Naive thymus-derived CD4-positive, alpha-beta T cell (primary cell): ENCODE data around the gene CDK5RAP2. TPM values are rescaled to one million over a fixed set of nuclear protein-coding genes. Genes with fewer than 3 reads are reported as not detected.

Experiments used
- ATAC-seq: fragments of 150-1000 bp; cut with Tn5 transposase; 2 replicates; pipeline ENCODE4 v1.10.0; 2021; ENCODE audit warnings: mild to moderate bottlenecking, moderate library complexity
- CTCF ChIA-PET: fragments of 350-600 bp; sonication (Branson Sonifier 250); formaldehyde crosslinking; loops from one replicate; lab custom pipeline; 2021; ENCODE audit warnings: antibody characterized with exemption; lab: Charles Lee
- POLR2A ChIA-PET: fragments of 350-600 bp; sonication (Branson Sonifier 250); formaldehyde crosslinking; loops from one replicate; lab custom pipeline; 2021; ENCODE audit warnings: antibody characterized with exemption, inconsistent platforms; lab: Charles Lee
- DNase-seq, 9 donors: peaks; one replicate each; pipeline versions ENCODE4 v3.0.0 to v3.0.0-alpha.2; 2020 to 2022; ENCODE audit warnings: mixed read lengths in 1 of 9
- H3K27ac ChIP-seq: one replicate; pipeline ENCODE4 v1.7.0; 2013; ENCODE audit warnings: mild to moderate bottlenecking, low read depth, low read length, moderate library complexity
- H3K27me3 ChIP-seq, 2 donors: one replicate each; pipeline ENCODE4 v1.7.0; 2013; ENCODE audit warnings: low read length in 2 of 2, mild to moderate bottlenecking in 2 of 2, moderate library complexity in 2 of 2; ENCODE audit not compliant: control insufficient read depth in 2 of 2, insufficient read depth in 2 of 2
- H3K36me3 ChIP-seq, 3 experiments: 1 replicate in 2 of 3; 2 replicates in 1 of 3; pipeline ENCODE4 v1.7.0; 2013; ENCODE audit warnings: low read length in 3 of 3, mild to moderate bottlenecking in 3 of 3, moderate library complexity in 1 of 3; ENCODE audit not compliant: insufficient read depth in 3 of 3, control insufficient read depth in 2 of 3
- H3K4me1 ChIP-seq, 2 donors: one replicate each; pipeline ENCODE4 v1.7.0; 2013; ENCODE audit warnings: low read length in 2 of 2, mild to moderate bottlenecking in 2 of 2, moderate library complexity in 1 of 2; ENCODE audit not compliant: control insufficient read depth in 2 of 2, insufficient read depth in 2 of 2
- H3K4me3 ChIP-seq: 2 replicates; pipeline ENCODE4 v1.7.0; 2013; ENCODE audit warnings: mild to moderate bottlenecking, low read length
- H3K9me3 ChIP-seq, 3 experiments: 1 replicate in 2 of 3; 2 replicates in 1 of 3; pipeline ENCODE4 v1.7.0; 2013; ENCODE audit warnings: low read length in 3 of 3; ENCODE audit not compliant: control insufficient read depth in 2 of 3
- H3K27ac Mint-ChIP-seq, 9 donors: one replicate each; pipeline ENCODE4 v1.8.0; 2020 to 2022; ENCODE audit warnings: mixed read lengths in 9 of 9, mild to moderate bottlenecking in 8 of 9, moderate library complexity in 5 of 9, inconsistent platforms in 2 of 9
- H3K27me3 Mint-ChIP-seq, 5 donors: one replicate each; pipeline ENCODE4 v1.8.0; 2021 to 2022; ENCODE audit warnings: mixed read lengths in 5 of 5, mild to moderate bottlenecking in 1 of 5
- H3K36me3 Mint-ChIP-seq, 5 donors: one replicate each; pipeline ENCODE4 v1.8.0; 2020 to 2022; ENCODE audit warnings: mixed read lengths in 5 of 5, mild to moderate bottlenecking in 3 of 5, inconsistent platforms in 1 of 5
- H3K4me1 Mint-ChIP-seq, 7 donors: one replicate each; pipeline ENCODE4 v1.8.0; 2020 to 2022; ENCODE audit warnings: mixed read lengths in 7 of 7, mild to moderate bottlenecking in 3 of 7, inconsistent platforms in 1 of 7
- H3K4me3 Mint-ChIP-seq, 10 donors: one replicate each; pipeline ENCODE4 v1.8.0; 2020 to 2022; ENCODE audit warnings: mild to moderate bottlenecking in 10 of 10, mixed read lengths in 10 of 10, moderate library complexity in 6 of 10, inconsistent platforms in 2 of 10
- H3K9me3 Mint-ChIP-seq, 11 donors: one replicate each; pipeline ENCODE4 v1.8.0; 2020 to 2022; ENCODE audit warnings: mixed read lengths in 11 of 11, mild to moderate bottlenecking in 4 of 11, inconsistent platforms in 1 of 11, moderate library complexity in 1 of 11
- intact Hi-C, 2 donors: fragments of 100-400 bp; cut with micrococcal nuclease; formaldehyde crosslinking; loops; one replicate each; pipeline ENCODE4 v1.15.1; 2023
- polyA plus RNA-seq, 2 donors: library from polyadenylated mRNA; unstranded; fragments of 300-500 nt; fragmentation: Illumina TruSeq; gene quantifications; one replicate each; pipeline ENCODE4 v1.2.3, GENCODE V29; 2021
- total RNA-seq, 6 experiments: library from RNA in 5 of 6; stranded (reverse) in 5 of 6; gene quantifications; 1 replicate in 5 of 6; 2 replicates in 1 of 6; pipeline ENCODE4 v1.2.3 and lab custom pipeline; 2021 to 2026

CDK5RAP2 gene
- total and polyA plus RNA-seq, 7 experiments from 2014 or later: 23.7 to 98.1 (median 66.7) TPM

- Mint-ChIP-seq H3K36me3 (peaks cover 5 to 51% (median 25%) of the 10 kb centered on the region in 5 donors), H3K4me3 (no peak overlapping the region)
- H3K9me3 ChIP-seq: no peaks in the 10 kb centered on the region
Observed at GRCh38 chr9:120480707-120481106, 99.3 kb downstream of the CDK5RAP2 start.

GRCh38 chr9:120478208-120478607 lies 101.8 kb downstream of the CDK5RAP2 start:
- H3K9me3 ChIP-seq: no peaks in the 10 kb centered on the region
- H3K27me3 ChIP-seq: no peaks in the 10 kb centered on the region
- Mint-ChIP-seq H3K4me3 (no peak overlapping the region), H3K27ac (peak overlapping the region in 1 of 9 donors; percentile 19), H3K9me3 (no peaks in the 10 kb centered on the region), H3K27me3 (no peaks in the 10 kb centered on the region), H3K36me3 (peaks cover 8 to 61% (median 33%) of the 10 kb centered on the region in 5 donors), H3K4me1 (peaks cover 0 to 12% (median 0%) of the 10 kb centered on the region in 7 donors)
- H3K4me1 ChIP-seq: no peaks in the 10 kb centered on the region
- intact Hi-C loops: no loop called here
- H3K36me3 ChIP-seq: peaks cover 0 to 62% (median 8%) of the 10 kb centered on the region in 3 experiments
- ChIA-PET CTCF (no interaction called here), POLR2A (no interaction called here)
- no peak overlapping the region for H3K4me3 ChIP-seq
- no peak for ATAC-seq
- H3K27ac ChIP-seq: no peak overlapping the region
- DNase-seq: no peak

More at GRCh38 chr9:120480707-120481106, 99.3 kb downstream of the CDK5RAP2 start:
- POLR2A ChIA-PET: no interaction called here
- H3K4me1 Mint-ChIP-seq: peaks cover 0 to 10% (median 0%) of the 10 kb centered on the region in 7 donors
- DNase-seq (no peak), ATAC-seq (no peak)
- H3K9me3 Mint-ChIP-seq: no peaks in the 10 kb centered on the region
- H3K27ac Mint-ChIP-seq: peak overlapping the region in 1 of 9 donors; percentile 25
- Histone ChIP-seq H3K36me3 (peaks cover 0 to 48% (median 12%) of the 10 kb centered on the region in 3 experiments), H3K27ac (no peak overlapping the region), H3K27me3 (no peaks in the 10 kb centered on the region), H3K4me1 (no peaks in the 10 kb centered on the region), H3K4me3 (no peak overlapping the region)
- CTCF ChIA-PET: no interaction called here
- intact Hi-C loops: no loop called here
- no peaks in the 10 kb centered on the region for H3K27me3 Mint-ChIP-seq

- POLR2A ChIA-PET: no interaction called here
- Mint-ChIP-seq H3K4me3 (no peak overlapping the region), H3K4me1 (peaks cover 0 to 10% (median 0%) of the 10 kb centered on the region in 7 donors), H3K27me3 (no peaks in the 10 kb centered on the region), H3K36me3 (peaks cover 7 to 59% (median 31%) of the 10 kb centered on the region in 5 donors), H3K27ac (peak overlapping the region in 1 of 9 donors; percentile 19), H3K9me3 (no peaks in the 10 kb centered on the region)
- ATAC-seq: peak; percentile 70
- no peaks in the 10 kb centered on the region for H3K4me1 ChIP-seq
- H3K27me3 ChIP-seq: no peaks in the 10 kb centered on the region
- no peaks in the 10 kb centered on the region for H3K9me3 ChIP-seq
- intact Hi-C loops: loop anchor here in 1 of 2 donors (2.0 kb wide), 1 partner anchor 509 kb away; no protein-coding TSS in a partner anchor
- CTCF ChIA-PET: interaction anchor here (0.7 kb wide), 1 partner anchor 100 kb away, joined by 3 read pairs; no protein-coding TSS in a partner anchor
- no peak overlapping the region for H3K4me3 ChIP-seq
- peak in 3 of 9 donors; percentile 2 to 46 (median 14) for DNase-seq
- peaks cover 0 to 60% (median 11%) of the 10 kb centered on the region in 3 experiments for H3K36me3 ChIP-seq
- H3K27ac ChIP-seq: no peak overlapping the region
Observed at GRCh38 chr9:120477534-120478001, 102.4 kb downstream of the CDK5RAP2 start.

- ATAC-seq (no peak), DNase-seq (no peak)
- ChIA-PET CTCF (no interaction called here), POLR2A (no interaction called here)
- no peak overlapping the region for H3K27ac ChIP-seq
- Mint-ChIP-seq H3K4me1 (peaks cover 0 to 10% (median 0%) of the 10 kb centered on the region in 7 donors), H3K9me3 (no peaks in the 10 kb centered on the region), H3K27me3 (no peaks in the 10 kb centered on the region), H3K27ac (peak overlapping the region in 1 of 9 donors; percentile 65), H3K4me3 (no peak overlapping the region), H3K36me3 (peaks cover 4 to 67% (median 48%) of the 10 kb centered on the region in 5 donors)
- H3K27me3 ChIP-seq: no peaks in the 10 kb centered on the region
- intact Hi-C loops: no loop called here
- H3K4me3 ChIP-seq: no peak overlapping the region
- no peaks in the 10 kb centered on the region for H3K9me3 ChIP-seq
- H3K36me3 ChIP-seq: peaks cover 3 to 73% (median 12%) of the 10 kb centered on the region in 3 experiments
- no peaks in the 10 kb centered on the region for H3K4me1 ChIP-seq
Observed at GRCh38 chr9:120475341-120475740, 104.6 kb downstream of the CDK5RAP2 start.

- CTCF ChIA-PET: no interaction called here
- peak; percentile 16 for ATAC-seq
- Histone ChIP-seq H3K36me3 (peaks cover 3 to 80% (median 12%) of the 10 kb centered on the region in 3 experiments), H3K9me3 (no peaks in the 10 kb centered on the region), H3K4me1 (no peaks in the 10 kb centered on the region), H3K27me3 (no peaks in the 10 kb centered on the region), H3K27ac (no peak overlapping the region), H3K4me3 (no peak overlapping the region)
- H3K27me3 Mint-ChIP-seq: no peaks in the 10 kb centered on the region
- H3K27ac Mint-ChIP-seq: peak overlapping the region in 2 of 9 donors; percentile 65 to 68
- peaks cover 0 to 10% (median 0%) of the 10 kb centered on the region in 7 donors for H3K4me1 Mint-ChIP-seq
- H3K4me3 Mint-ChIP-seq: no peak overlapping the region
- peaks cover 6 to 73% (median 52%) of the 10 kb centered on the region in 5 donors for H3K36me3 Mint-ChIP-seq
- intact Hi-C loops: no loop called here
- POLR2A ChIA-PET: no interaction called here
- no peaks in the 10 kb centered on the region for H3K9me3 Mint-ChIP-seq
- DNase-seq: no peak
Observed at GRCh38 chr9:120474591-120475243, 105.2 kb downstream of the CDK5RAP2 start.

GRCh38 chr9:120473608-120474007 lies 106.4 kb downstream of the CDK5RAP2 start:
- Histone ChIP-seq H3K27ac (no peak overlapping the region), H3K36me3 (peaks cover 3 to 87% (median 12%) of the 10 kb centered on the region in 3 experiments), H3K4me1 (no peaks in the 10 kb centered on the region), H3K27me3 (no peaks in the 10 kb centered on the region), H3K4me3 (no peak overlapping the region), H3K9me3 (no peaks in the 10 kb centered on the region)
- ATAC-seq (no peak), DNase-seq (no peak)
- ChIA-PET CTCF (no interaction called here), POLR2A (no interaction called here)
- H3K36me3 Mint-ChIP-seq: peaks cover 13 to 81% (median 53%) of the 10 kb centered on the region in 5 donors
- no peaks in the 10 kb centered on the region for H3K27me3 Mint-ChIP-seq
- H3K4me3 Mint-ChIP-seq: no peak overlapping the region
- H3K9me3 Mint-ChIP-seq: no peaks in the 10 kb centered on the region
- H3K27ac Mint-ChIP-seq: peak overlapping the region in 1 of 9 donors; percentile 42
- intact Hi-C loops: no loop called here
- H3K4me1 Mint-ChIP-seq: peaks cover 0 to 10% (median 0%) of the 10 kb centered on the region in 7 donors
